K562 (cell line): ENCODE data around the gene NDUFS3. TPM values are rescaled to one million over a fixed set of nuclear protein-coding genes. Genes with fewer than 3 reads are reported as not detected.

Experiments used
- BRD9 ChIP-seq: fragments of 450-650 bp; IDR thresholded peaks from 2 replicates; pipeline ENCODE4 v1.6.1; 2018; ENCODE audit warnings: low read depth; ENCODE audit not compliant: partially characterized antibody
- CCNT2 ChIP-seq: IDR thresholded peaks from 2 replicates; pipeline ENCODE4 v1.6.1; 2011; ENCODE audit warnings: borderline replicate concordance, low read depth, mild to moderate bottlenecking, moderate library complexity, mixed read lengths, low read length; ENCODE audit not compliant: insufficient read length; ENCODE audit errors: extremely low read depth
- ETV6 ChIP-seq, 3 experiments: fragments of 150-350 bp in 1 of 3; sonication (generic) in 1 of 3; formaldehyde crosslinking in 1 of 3; IDR thresholded peaks; 2 replicates each; pipeline versions ENCODE4 v1.6.1 to v1.8.0; 2014 to 2022; ENCODE audit warnings: borderline replicate concordance in 2 of 3, low read depth in 2 of 3, antibody characterized with exemption in 1 of 3, low read length in 1 of 3, mild to moderate bottlenecking in 1 of 3, missing genetic modification reagents in 1 of 3
- GTF2A2 ChIP-seq: IDR thresholded peaks from 2 replicates; pipeline ENCODE4 v1.6.1; 2016; ENCODE audit warnings: mild to moderate bottlenecking, missing genetic modification characterization, missing compliant biosample characterization
- ILK ChIP-seq: fragments of 450-650 bp; IDR thresholded peaks from 2 replicates; pipeline ENCODE4 v1.6.1; 2016; ENCODE audit warnings: missing genetic modification characterization, low read depth, mild to moderate bottlenecking, missing compliant biosample characterization, moderate library complexity, borderline replicate concordance
- MXI1 ChIP-seq: IDR thresholded peaks from 2 replicates; pipeline ENCODE4 v1.6.1; 2011; ENCODE audit warnings: low read depth, mild to moderate bottlenecking, improper control_type of control experiment, low read length
- NCOA2 ChIP-seq, 2 experiments: fragments of 450-650 bp; IDR thresholded peaks; 2 replicates each; pipeline ENCODE4 v1.6.1; 2018; ENCODE audit warnings: mild to moderate bottlenecking in 2 of 2, moderate library complexity in 1 of 2; ENCODE audit not compliant: partially characterized antibody in 2 of 2
- NCOA6 ChIP-seq: fragments of 450-650 bp; IDR thresholded peaks from 2 replicates; pipeline ENCODE4 v1.6.1; 2017; ENCODE audit warnings: mild to moderate bottlenecking
- NR2F6 ChIP-seq: fragments of 450-650 bp; formaldehyde crosslinking; IDR thresholded peaks from 2 replicates; pipeline ENCODE4 v1.4.0; 2020; ENCODE audit warnings: mild to moderate bottlenecking
- PML ChIP-seq: IDR thresholded peaks from 2 replicates; pipeline ENCODE4 v1.6.1; 2012; ENCODE audit warnings: low read length, inconsistent platforms
- POLR2G ChIP-seq: fragments of 200-400 bp; formaldehyde crosslinking; IDR thresholded peaks from 2 replicates; pipeline ENCODE4 v1.6.1; 2017; ENCODE audit warnings: low read depth, mild to moderate bottlenecking, antibody characterized with exemption, low read length, moderate library complexity
- PURB ChIP-seq: sonication (generic); formaldehyde crosslinking; IDR thresholded peaks from 2 replicates; pipeline ENCODE4 v1.9.0; 2021; ENCODE audit warnings: low read depth, mild to moderate bottlenecking, missing genetic modification reagents
- RAD21 ChIP-seq, 2 experiments: fragments of 250-450 bp in 1 of 2; fragments of 450-650 bp in 1 of 2; sonication (Bioruptor Pico) in 1 of 2; formaldehyde crosslinking in 1 of 2; IDR thresholded peaks in 1 of 2; conservative IDR thresholded peaks in 1 of 2; 2 replicates each; pipeline versions ENCODE4 v1.4.0 to v1.8.0; 2020 to 2022; ENCODE audit warnings: mild to moderate bottlenecking in 2 of 2, moderate library complexity in 1 of 2
- RBFOX2 ChIP-seq: fragments of 200-400 bp; formaldehyde crosslinking; IDR thresholded peaks from 2 replicates; pipeline ENCODE4 v1.6.1; 2017; ENCODE audit warnings: low read depth, mild to moderate bottlenecking, low read length, moderate library complexity
- TAF15 ChIP-seq: fragments of 200-400 bp; formaldehyde crosslinking; IDR thresholded peaks from 2 replicates; pipeline ENCODE4 v1.6.1; 2017; ENCODE audit warnings: mild to moderate bottlenecking, low read depth, low read length, moderate library complexity
- XRCC5 ChIP-seq: fragments of 200-400 bp; formaldehyde crosslinking; IDR thresholded peaks from 2 replicates; pipeline ENCODE4 v1.6.1; 2017; ENCODE audit warnings: low read depth, mild to moderate bottlenecking, low read length
- ZNF408 ChIP-seq: fragments of 250-450 bp; sonication (Bioruptor Pico); IDR thresholded peaks from 2 replicates; pipeline ENCODE4 v1.4.0; 2020; ENCODE audit warnings: low read depth, mild to moderate bottlenecking, moderate library complexity
- polyA plus RNA-seq, 8 experiments: library from polyadenylated mRNA; depleted of rRNA in 4 of 8; stranded (reverse) in 5 of 8; unstranded in 3 of 8; fragments of >200 nt; fragmentation: Nextera tagmentation in 2 of 8; fragmentation: Illumina TruSeq in 1 of 8; extraction: Ambion mirVana in 2 of 8; extraction: Trizol in 1 of 8; gene quantifications; 2 replicates each; pipeline versions ENCODE4 v1.2.1 to v1.2.3, GENCODE V29; 2011 to 2014; ENCODE audit warnings: inconsistent platforms in 1 of 8, missing spikeins in 1 of 8
- total RNA-seq, 7 experiments: library from RNA; depleted of rRNA in 6 of 7; stranded (reverse); fragments of >200 nt in 6 of 7; fragmentation: Illumina TruSeq in 2 of 7; extraction: Trizol in 2 of 7; gene quantifications; 2 replicates each; pipeline versions ENCODE4 v1.2.1 to v1.2.3, GENCODE V29; 2011 to 2021; ENCODE audit warnings: low replicate concordance in 1 of 7
- TF ChIP-seq, protein P1 (sequence below), 2 experiments: fragments of 200-800 bp in 1 of 2; sonication (Bioruptor generic) in 1 of 2; sonication (generic) in 1 of 2; formaldehyde crosslinking in 1 of 2; IDR thresholded peaks in 1 of 2; conservative IDR thresholded peaks in 1 of 2; 2 replicates each; pipeline versions ENCODE4 v1.5.0 to v1.6.1; 2016 to 2020; ENCODE audit warnings: missing compliant biosample characterization in 1 of 2, missing genetic modification characterization in 1 of 2, missing genetic modification reagents in 1 of 2
- TF ChIP-seq, protein P2 (sequence below): fragments of 200-800 bp; sonication (Bioruptor generic); IDR thresholded peaks from 2 replicates; pipeline ENCODE4 v1.6.1; 2017; ENCODE audit warnings: missing genetic modification characterization, missing compliant biosample characterization

NDUFS3 gene
- total and polyA plus RNA-seq, 9 of the 15 experiments (the other 6 are each of a cell fraction or from before 2014, with no cell fraction given), result 38.7 to 341 (median 194) TPM

DNA sequence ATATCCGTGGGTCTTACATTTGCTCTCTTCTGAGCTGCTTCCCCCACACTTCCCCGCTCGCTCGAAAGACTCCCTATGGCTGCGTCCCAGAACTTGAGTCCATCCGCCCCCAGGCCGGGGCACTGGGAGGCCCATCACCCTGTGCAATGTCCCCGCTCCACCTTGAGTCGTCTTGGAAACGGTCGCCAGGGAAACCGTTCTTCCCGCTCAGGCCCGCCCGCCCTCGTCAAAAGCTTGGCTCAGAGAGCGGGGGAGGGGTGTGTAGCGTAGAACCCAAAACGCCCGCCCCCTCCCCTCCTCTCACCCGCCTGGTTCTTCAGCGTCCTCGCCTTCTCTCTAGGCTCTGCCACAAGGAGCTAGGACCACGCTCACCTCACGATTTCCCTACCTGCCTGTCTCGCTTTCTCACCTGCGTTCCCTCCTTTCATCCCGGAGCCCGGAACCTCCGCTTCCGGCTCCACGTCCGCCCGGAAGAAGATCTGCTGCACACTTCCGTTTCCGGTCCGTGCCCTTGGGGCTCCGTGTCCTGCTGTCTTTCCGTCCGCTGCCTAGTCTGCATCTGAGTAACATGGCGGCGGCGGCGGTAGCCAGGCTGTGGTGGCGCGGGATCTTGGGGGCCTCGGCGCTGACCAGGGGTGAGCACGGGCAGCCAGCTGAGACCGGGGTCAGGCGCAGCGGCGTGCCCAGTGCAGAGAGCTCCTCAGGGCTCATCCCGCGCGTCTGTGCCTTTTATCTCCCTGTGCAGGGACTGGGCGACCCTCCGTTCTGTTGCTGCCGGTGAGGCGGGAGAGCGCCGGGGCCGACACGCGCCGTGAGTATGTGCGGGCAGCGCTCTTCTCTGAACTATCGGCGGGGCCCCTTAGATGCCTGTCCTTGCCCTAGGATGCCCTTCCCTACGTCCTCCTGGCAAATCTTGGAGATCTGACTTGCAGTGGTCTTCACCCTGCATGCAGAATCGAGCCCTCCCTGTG lies at the start of gene NDUFS3, which contains the start of gene KBTBD4 (continued):
- TF ChIP-seq, protein P1, sequence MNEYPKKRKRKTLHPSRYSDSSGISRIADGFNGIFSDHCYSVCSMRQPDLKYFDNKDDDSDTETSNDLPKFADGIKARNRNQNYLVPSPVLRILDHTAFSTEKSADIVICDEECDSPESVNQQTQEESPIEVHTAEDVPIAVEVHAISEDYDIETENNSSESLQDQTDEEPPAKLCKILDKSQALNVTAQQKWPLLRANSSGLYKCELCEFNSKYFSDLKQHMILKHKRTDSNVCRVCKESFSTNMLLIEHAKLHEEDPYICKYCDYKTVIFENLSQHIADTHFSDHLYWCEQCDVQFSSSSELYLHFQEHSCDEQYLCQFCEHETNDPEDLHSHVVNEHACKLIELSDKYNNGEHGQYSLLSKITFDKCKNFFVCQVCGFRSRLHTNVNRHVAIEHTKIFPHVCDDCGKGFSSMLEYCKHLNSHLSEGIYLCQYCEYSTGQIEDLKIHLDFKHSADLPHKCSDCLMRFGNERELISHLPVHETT (CRISPR knock-in tag; conservative IDR thresholded peaks at IDR 0.05 in 1 of 2, IDR thresholded peaks at IDR 0.05 in 1 of 2), result peak in 1 of 2 experiments; percentile 85; a peak in 1 of 4 replicates
- TF ChIP-seq ILK (no peak), ZNF408 (no peak), NCOA6 (peak; percentile 42; the same call in 1 of the 2 replicates), MXI1 (peak; percentile 99), CCNT2 (no peak), XRCC5 (peak; percentile 99), RAD21 (CRISPR knock-in tag; conservative IDR thresholded peaks at IDR 0.05 in 1 of 2, IDR thresholded peaks at IDR 0.05 in 1 of 2) (peak in 1 of 2 experiments; percentile 12; a peak in 1 of 4 replicates), GTF2A2 (tag) (0 out of 2 replicates have a peak, but pooled peaks have one; percentile 37), POLR2G (peak; percentile 99), RBFOX2 (peak; percentile 99), TAF15 (no peak), BRD9 (peak; percentile 79), PURB (no peak), ETV6 (IDR thresholded peaks at IDR 0.05; ENCODE audit: borderline replicate concordance in 1 of 2, low read depth in 2 of 2, low read length in 1 of 2) (peak in 1 of 2 experiments; percentile 40; a peak in 2 of 4 replicates), ETV6 (CRISPR knock-in tag; IDR thresholded peaks at IDR 0.05; ENCODE audit: borderline replicate concordance) (no peak), NCOA2 (IDR thresholded peaks at IDR 0.05; ENCODE audit: partially characterized antibody in 2 of 2) (no peak), NR2F6 (CRISPR knock-in tag) (no peak), PML (peak; percentile 39)
- TF ChIP-seq, protein P2, sequence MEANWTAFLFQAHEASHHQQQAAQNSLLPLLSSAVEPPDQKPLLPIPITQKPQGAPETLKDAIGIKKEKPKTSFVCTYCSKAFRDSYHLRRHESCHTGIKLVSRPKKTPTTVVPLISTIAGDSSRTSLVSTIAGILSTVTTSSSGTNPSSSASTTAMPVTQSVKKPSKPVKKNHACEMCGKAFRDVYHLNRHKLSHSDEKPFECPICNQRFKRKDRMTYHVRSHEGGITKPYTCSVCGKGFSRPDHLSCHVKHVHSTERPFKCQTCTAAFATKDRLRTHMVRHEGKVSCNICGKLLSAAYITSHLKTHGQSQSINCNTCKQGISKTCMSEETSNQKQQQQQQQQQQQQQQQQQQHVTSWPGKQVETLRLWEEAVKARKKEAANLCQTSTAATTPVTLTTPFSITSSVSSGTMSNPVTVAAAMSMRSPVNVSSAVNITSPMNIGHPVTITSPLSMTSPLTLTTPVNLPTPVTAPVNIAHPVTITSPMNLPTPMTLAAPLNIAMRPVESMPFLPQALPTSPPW (CRISPR knock-in tag), result peak; percentile 90
